ENCODE results near the gene CACNA2D2.

The CACNA2D2 gene

DNA sequence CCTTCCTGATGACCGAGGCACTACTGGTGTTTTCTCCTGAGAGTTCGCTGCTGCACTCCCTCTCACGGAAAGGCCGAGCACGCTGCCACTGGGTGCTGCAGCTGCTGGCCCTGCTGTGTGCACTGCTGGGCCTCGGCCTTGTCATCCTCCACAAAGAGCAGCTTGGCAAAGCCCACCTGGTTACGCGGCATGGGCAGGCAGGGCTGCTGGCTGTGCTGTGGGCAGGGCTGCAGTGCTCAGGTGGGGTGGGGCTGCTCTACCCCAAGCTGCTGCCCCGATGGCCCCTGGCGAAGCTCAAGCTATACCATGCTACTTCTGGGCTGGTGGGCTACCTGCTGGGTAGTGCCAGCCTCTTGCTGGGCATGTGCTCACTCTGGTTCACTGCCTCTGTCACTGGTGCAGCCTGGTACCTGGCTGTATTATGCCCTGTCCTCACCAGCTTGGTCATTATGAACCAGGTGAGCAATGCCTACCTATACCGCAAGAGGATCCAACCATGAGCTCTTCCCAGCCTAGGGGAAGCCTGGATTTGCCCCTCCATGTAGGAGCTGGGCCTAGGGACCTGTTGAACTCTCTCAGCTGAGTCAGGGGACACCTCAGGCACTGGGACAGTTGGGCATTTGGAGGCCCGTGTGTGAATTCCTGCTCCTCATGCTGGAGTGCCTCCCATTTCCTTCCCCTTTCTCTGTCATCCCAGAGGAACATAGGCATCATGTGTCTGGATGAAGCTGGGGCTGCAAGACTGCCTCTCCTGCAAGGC is 150.0 kb downstream of the CACNA2D2 start:
- in situ Hi-C loops (cut with MboI; ENCODE audit: low sequenced_read_pairs): no loop called here

DNA sequence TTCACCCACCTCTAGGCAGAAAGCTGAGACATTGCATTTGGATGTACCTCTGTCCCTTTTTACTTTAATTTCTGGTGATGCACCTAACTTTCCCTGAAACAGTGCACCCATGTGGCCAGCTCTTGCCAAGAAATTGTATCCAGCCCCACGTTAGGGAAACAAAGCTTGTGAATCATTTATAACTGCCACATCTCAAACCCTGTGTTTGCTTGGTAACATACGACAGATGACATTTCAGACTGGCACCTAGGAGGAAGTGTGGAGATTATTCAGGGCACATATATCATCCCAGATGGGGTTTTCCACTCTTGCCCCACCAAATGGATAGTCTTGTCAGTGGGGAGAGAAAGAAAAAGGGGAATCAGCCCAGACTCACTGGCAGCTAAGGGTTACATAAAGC is 150.7 kb downstream of the CACNA2D2 start:
- in situ Hi-C loops (cut with MboI; ENCODE audit: low sequenced_read_pairs): no loop called here

DNA sequence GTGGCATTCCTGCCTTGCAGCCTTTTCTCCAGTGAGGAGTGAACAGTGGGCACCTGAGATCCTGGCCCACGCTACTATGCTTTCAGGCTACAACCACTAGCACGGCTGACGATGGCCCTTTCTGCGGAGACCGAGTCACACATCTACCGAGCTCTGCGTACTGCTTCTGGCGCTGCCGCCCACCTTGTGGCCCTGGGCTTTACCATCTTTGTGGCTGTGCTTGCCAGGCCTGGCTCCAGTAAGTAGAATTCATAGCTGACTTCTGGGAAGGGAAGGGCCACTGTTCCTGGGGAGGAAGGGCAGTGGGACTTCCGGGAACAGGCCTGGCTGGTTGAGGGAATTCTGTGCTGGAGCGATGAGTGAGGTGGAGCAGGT is 152.1 kb downstream of the CACNA2D2 start:
- in situ Hi-C loops (cut with MboI; ENCODE audit: low sequenced_read_pairs): no loop called here

DNA sequence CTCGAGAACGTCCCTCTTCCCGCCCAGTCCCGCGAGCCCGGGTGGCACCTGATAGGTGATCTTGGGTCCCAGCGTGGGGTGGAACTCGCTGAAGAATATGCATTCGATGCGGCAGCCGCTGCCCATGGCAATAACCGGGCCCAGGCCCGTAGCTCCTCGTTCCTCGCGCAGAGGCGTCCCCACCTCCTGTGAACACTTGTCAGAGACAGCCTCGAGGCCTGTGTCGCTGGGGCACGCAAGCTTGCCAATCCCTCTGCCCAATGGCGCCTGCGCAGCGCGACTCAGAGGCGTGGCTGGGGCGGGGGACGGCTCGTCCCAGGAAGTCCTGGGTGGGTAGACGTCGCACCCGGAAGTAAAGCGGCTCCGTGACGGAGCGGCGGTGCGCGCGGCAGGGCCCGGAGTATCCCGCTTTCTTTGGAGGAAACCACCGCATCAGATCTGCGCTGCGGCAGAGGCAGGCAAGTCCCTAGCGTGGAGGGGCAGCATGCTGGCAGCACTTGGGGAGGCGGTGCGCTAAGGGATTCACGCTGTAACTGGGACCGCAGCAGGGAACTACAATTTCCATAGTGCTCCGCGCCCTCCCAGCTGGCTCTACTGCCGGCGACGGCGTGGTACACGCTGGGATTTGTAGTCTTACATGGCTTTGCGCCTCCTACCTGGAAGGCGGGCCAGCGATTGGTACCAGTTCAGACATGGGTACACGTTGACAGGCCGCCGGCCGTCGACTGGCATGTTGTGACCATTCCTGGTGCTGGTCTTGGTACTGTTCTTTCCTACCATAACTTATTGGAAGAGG is 152.7 kb downstream of the CACNA2D2 start, which contains the start of the genes CYB561D2 and NPRL2:
CYB561D2 (plus strand) TSS at position 336 of the 796 bp plus-strand sequence. CDS start 572 bp downstream, outside the sequence.
NPRL2 (minus strand) TSS at position 249 of the 796 bp plus-strand sequence; CDS start at position 126, 123 bp downstream.
- in situ Hi-C loops (cut with MboI; ENCODE audit: low sequenced_read_pairs): no loop called here

DNA sequence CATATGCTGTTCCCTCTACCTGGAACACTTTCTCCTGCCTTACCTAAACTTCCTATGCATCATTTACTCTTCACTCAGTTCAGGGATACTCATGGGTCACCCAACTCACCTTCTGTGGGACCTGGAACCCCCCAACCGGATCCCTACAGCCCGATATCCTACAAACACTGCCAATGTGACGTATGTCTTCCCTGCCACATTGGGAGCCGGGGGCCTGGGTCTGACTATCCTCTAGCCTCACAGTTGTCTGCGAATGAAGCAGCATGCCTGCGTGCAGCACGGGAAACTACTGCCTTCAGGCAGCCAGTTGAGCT is 153.3 kb downstream of the CACNA2D2 start:
- in situ Hi-C loops (cut with MboI; ENCODE audit: low sequenced_read_pairs): no loop called here

DNA sequence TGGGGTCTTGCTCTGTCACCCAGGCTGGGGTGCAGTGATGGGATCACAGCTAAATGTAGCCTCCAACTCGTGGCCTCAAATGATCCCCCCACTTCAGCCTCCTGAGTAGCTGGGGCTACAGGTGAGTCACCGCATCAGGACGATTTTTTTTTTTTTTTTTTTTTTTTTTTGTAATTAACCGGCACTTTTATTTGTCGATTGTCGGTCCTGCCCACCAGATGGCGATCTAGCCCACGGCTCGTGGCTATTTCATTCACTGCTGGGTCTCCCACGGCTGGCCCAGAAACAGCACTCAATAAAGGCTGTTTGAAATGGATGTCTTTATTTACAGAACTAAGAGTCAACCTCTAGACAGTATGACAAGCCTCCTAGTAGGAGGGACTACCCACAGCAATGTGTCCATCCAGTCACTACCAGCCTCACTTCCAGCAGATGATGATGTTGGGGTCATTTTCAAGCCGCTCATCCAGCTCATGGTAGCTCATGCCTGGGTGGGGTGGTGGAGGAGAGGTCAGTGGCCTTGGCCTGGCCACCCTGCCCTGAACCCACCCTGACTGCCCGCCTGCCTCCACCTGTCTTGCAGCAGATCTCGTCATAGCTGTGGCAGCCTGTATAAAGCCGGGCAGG is 156.1 kb downstream of the CACNA2D2 start:
- in situ Hi-C loops (cut with MboI; ENCODE audit: low sequenced_read_pairs): no loop called here

DNA sequence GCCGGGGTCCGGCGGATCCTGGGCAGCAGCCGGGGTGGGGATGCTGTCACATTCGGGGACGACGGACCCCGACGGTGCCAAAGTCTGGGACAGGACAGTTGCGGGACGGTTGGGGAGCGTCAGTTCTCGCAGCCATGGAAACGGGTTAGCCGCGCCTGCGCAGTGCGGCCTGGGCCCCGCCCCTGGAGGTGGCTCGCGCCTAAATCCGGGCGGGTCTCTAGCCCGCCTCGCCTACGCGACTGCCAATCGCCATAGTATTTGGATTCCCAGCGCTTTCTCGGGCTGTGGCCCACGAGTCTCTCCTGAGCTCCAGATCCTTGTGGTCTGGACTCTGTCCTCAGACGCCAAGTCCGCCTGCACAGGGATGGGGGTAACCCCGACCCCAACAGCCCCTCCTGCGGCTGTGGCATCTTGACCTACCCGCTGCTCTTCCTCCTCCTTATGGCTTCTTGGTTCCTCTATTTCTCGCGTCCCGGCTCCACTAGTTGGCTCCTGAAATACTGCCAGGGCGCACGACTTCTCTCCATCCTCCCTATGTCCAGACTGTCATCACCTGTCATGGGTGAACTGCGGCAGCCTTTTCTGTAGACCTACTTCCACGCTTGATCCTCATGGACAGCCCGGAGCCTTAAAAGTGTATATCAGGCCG is 157.7 kb downstream of the CACNA2D2 start, which contains the start of gene ZMYND10:
ZMYND10 (minus strand) TSS at position 147 of the 649 bp plus-strand sequence. CDS start 153 bp downstream, outside the sequence.
- in situ Hi-C loops (cut with MboI; ENCODE audit: low sequenced_read_pairs): no loop called here

DNA sequence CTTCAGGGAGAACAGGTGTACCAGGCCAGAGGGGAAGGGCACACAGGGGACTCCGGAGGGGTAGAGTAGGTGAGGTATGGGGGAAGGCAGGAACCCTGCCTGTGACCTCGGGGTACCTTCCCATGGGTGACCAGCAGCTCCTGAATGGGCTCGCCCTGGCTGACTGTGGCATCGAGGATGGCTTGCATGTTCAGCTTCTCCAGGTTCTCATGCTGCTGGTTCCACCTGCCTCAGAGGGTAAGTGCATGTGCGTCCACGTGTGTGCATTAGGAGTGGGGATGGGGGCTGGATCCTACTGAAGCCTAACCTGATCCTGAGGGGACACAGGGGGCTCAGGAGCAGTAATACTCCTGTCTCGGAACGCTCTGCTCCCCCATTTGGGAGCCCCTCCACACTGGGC is 158.4 kb downstream of the CACNA2D2 start:
- in situ Hi-C loops (cut with MboI; ENCODE audit: low sequenced_read_pairs): no loop called here

DNA sequence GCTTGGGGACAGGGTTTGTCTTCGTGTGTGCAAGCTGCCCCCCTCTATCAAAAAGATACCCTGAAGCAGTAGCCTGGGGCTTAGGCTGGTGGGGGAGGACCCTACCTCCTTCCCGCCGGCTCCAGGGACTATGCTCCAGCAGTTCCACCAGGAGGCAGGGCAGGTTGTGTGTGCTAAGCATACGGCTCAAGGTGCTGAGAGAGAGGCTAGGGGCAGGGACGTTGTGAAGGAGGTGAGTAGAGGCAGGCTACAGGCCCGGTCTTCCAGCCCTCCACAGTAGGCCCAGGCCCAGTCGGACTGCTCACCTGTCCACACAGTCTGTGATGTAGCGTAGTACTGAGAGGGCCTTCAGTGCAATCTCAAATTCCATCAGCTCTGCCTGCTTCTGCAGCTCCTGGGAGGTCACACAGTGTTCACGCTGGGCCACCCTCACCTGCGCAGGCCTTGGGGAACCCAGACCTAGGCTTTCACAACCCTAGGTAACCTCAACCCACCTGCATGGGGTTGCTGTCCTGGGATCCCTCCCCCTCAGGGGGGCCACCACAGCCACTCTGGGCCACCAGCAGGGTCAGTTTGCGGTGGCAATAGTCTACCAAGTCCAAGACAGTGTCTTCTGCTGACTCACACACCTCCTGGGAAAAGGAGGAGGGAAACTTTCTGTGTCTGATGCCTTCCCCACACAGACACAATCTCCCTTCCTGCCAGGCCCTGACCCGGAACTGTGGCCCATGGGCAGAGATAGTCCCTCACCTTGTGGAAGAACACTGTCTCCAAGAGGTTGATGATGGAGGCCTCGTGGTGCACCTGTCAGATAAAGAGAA is 160.4 kb downstream of the CACNA2D2 start:
- in situ Hi-C loops (cut with MboI; ENCODE audit: low sequenced_read_pairs): no loop called here

DNA sequence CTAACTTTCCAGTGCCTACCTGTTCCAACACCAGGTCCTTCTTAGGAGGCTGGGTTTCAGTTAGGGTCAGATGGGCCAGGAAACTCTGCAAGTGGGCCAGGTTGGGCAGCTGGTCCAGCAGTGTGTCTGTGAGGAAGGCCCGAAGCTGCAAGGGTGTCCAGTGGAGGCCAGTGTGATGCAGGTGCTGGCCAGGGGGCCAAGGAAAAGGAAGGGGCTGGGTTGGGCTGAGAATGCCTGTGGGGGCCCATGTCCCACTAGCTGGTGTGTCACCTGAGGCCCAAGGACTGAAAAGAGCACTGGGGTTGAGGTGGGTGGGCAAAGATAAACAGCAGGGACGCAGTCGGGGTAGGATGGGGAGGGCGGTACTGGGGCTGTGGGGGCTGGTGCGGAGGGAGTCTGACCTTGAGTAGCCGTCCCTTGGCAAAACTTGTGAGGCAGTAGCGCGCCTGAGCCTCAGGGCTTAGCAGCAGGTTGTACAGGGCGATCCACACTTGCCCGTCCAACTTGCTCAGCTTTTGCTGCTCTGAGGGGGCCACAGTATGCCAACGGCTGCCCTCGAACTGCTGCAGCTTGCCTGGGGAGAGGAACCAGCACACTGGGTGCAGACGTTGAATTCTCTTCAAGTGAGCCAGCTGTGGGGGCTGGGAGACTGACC is 161.3 kb downstream of the CACNA2D2 start:
- in situ Hi-C loops (cut with MboI; ENCODE audit: low sequenced_read_pairs): no loop called here

DNA sequence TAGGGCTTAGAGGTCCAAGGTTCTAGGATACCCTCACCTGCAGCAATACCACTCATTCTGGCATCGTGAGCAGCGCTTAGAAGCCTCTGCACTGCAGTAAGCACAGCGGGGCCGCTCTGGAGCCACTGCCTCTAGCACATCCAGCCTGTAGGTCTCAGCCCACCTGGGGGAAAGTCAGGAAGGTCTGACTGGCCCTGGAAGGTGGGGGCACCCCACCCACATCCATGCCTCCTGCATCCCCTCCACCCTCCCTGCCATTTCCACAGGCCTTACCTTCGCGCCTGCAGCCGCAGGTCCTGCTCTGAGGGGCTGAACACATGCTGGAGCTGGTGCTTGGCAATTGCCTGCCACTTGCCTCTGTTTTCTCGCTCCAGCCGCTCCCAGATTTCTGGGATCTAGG is 161.9 kb downstream of the CACNA2D2 start:
- in situ Hi-C loops (cut with MboI; ENCODE audit: low sequenced_read_pairs): no loop called here

DNA sequence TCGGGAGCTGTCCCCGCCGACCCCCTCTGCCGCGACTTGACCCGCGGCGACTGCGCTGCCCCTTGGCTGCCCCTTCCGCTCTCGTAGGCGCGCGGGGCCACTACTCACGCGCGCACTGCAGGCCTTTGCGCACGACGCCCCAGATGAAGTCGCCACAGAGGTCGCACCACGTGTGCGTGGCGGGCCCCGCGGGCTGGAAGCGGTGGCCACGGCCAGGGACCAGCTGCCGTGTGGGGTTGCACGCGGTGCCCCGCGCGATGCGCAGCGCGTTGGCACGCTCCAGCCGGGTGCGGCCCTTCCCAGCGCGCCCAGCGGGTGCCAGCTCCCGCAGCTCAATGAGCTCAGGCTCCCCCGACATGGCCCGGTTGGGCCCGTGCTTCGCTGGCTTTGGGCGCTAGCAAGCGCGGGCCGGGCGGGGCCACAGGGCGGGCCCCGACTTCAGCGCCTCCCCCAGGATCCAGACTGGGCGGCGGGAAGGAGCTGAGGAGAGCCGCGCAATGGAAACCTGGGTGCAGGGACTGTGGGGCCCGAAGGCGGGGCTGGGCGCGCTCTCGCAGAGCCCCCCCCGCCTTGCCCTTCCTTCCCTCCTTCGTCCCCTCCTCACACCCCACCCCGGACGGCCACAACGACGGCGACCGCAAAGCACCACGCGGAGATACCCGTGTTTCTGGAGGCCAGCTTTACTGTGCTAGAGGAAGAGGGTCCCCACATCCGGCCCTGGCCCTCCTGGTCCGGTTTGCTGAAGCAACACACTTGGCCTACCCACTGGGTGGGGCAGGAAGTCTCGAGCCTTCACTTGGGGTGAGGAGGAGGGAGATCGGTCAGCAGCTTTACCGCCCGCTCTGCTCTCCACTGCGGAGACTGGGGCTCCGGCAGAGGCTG is 162.7 kb downstream of the CACNA2D2 start, which contains the start of gene RASSF1:
RASSF1 (minus strand) TSS at position 389 of the 882 bp plus-strand sequence; CDS start at position 358, 31 bp downstream.
- in situ Hi-C loops (cut with MboI; ENCODE audit: low sequenced_read_pairs): no loop called here

DNA sequence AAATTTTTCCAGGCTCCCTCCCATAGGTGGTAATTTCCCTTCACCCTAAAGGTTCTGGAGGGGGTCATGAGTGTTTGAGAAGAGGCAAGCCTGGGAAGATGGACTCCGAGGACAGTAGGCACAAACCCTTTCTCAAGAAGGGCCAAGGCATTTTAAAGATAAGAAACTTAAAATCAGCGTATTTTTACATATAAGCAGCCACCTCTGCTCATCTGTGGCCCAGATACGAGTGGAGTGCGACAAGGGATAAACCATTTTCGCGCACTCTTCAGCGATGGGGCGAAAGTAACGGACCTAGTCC is 163.3 kb downstream of the CACNA2D2 start:
- in situ Hi-C loops (cut with MboI; ENCODE audit: low sequenced_read_pairs): no loop called here

DNA sequence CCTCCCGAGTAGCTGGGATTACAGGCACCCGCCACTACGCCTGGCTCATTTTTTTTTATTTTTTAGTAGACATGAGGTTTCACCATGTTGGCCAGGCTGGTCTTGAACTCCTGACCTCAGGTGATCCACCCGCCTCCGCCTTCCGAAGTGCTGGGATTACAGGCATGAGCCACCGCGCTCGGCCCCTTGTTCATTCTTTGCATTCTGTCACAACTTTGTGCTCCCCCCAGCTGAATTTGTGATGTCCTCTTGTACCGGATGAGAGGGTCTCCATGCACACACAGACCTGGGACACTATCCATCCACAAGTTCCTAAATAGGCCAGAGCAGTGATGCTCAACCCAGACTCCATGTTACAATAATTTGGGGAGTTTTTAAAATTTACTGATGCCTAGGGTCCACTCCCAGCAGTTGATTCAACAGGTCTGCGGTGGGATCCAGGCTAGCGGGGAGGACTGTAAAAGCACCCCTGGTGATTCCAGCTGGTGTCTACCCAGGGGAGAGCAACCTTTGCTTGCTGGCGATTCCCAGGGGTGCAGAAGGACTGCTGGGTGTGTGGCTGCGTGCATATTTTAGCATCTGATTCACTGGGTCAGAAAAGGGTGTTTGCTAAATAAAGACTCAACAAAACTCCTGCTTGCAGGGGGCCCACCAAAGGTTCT is 163.8 kb downstream of the CACNA2D2 start:
- in situ Hi-C loops (cut with MboI; ENCODE audit: low sequenced_read_pairs): no loop called here

DNA sequence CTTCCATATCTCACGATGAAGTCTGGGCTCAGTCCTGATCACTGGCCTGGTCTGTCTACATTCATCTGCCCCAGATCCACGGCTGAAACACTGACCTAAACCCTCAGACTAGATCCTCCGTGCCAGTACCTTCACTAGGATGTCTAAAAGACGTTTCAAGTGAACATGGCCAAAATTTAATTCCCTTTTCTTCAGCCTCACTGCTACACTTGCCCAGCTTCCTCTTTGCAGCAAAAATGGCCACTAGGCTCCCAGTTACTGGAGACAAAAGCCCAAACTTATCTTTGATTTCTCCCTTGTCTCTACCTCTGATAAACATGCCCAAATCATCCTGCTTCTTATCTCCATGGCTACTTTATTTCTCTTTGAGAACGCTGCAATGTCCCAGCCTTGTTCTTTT is 164.5 kb downstream of the CACNA2D2 start:
- in situ Hi-C loops (cut with MboI; ENCODE audit: low sequenced_read_pairs): no loop called here

DNA sequence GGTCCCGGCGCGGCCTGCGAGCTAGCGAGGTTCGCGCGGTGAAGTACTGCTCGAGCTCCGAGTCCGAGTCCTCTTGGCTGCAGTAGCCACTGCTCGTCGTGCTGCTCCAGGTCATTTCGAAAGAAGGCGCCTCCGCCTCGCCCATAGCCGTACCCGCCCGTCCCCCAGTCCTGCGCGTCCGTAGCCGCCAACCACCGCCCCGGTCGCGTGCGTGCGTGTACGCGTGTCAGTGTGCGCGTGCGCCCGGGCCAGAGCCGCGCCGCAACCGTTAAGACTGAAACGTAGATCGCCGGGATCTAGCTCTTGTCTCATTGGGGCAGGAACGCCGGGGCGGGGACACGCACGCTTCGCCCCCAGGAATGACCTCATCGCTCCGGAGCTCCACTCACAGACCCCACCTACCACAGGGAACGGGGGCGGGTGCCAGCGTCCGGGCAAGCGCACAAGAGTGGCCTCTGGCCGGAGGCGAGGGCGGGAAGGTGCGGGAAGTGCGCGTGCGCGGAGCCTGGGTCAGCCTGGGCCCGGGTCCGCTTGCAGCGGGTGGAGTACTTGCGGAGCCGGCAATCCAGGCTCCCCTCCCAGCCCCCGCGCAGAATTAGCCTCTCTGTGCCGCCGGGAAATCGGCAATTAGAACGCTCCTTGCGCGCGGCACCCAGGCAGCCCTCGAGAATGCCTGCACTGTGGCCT is 166.1 kb downstream of the CACNA2D2 start:
- in situ Hi-C loops (cut with MboI; ENCODE audit: low sequenced_read_pairs): no loop called here

DNA sequence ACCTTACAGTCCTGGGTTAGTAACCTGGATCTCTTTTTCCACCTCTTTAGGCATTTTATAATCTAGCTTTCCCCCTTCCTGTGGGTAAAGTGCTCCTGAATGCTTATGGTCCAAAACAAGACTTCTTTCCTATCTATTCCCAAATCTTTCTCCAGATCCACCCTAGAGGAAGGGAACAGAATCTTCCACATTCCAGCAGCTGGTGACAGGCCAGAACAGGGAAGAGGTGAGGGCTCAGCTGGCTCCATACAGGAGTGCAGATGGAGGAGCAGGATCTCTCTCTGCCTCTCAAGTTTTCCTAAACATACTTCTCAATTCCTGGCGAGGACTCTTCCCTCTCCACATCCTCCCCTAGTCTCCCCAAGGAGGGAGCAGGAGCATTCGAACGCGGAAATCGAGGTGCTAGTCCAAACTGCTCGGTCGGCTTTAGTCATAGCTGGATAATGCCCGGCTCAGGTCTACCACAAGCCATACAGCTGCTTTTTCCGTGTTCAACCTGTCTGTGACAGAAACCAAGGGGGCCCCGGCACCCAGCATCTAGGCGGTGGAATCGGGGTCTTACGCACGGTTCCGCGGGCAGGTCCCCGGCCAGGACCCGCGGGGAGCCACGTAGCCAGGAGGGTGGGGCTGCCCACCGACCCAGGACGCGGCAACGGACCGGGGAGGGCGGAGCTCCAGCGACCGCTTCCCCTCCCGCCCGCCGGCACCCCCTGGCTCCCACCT is 166.8 kb downstream of the CACNA2D2 start:
- in situ Hi-C loops (cut with MboI; ENCODE audit: low sequenced_read_pairs): no loop called here

Measured in HL-60/S4 treated with phorbol 12-myristate 13-acetate at 8.2 ng/mL for 4 days and 3 days (cell line).